Putamen (tissue), 1 donor: Measurements from ENCODE around the gene KRTAP17-1.

ENCODE experiments used
- DNase-seq: peaks from one replicate; pipeline ENCODE4 v3.0.0-alpha.2; 2016; ENCODE audit warnings: low spot score

Gene KRTAP17-1

GRCh38 chr17:41332239-41332638 is 16.7 kb upstream of the KRTAP17-1 start:
- no peak for DNase-seq

DNA sequence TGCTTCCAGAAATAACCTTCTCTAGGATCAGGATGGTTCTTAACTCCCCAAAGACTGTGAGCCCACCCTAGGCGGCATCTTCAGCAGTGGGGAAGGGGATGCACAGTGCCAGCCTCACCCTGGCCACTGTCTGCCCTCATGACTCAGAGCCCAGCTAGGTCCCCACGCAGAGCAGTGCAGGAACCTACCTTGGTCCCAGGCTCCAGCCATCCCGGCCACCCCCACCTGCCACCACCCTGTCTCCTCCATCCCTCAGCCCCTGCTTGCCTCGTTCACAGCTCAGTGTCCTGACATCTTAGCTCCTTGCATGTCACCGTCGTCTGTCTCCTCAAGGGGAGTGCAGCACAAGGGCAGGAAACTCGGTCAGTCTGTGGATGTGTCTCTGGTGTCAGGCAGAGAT is 16.1 kb upstream of the KRTAP17-1 start:
- DNase-seq = no peak

DNA sequence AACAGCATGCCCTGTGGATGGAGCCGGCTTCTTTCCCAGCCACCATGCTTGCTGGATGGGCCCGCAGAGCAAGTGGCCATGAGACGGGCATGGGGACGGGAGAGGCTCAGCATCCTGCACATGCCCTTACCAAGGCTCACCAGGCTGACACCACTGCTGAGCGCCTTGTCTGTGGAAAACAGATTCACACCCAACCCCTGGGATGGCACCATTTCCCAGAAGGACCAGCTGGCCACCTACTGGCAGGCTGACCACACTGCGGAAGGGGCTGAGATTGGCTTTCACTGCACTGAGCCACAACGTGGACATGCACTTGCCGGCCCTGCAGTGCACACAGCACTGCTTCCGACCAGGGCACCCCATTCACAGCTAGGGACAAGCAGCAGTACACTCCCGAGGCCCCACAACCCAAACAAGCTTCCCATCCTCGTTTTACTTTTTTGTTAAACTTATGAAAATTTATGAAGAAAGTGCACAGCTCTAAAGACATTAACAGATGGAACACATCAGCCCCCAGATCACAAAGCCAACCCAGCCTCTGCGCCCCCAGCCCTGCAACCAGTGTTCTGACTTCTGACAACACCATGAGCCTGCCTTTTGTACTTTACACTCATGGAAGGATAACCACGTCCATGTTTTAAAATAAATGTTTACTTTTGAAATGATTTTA is 13.9 kb upstream of the KRTAP17-1 start:
- DNase-seq = no peak

GRCh38 chr17:41328207-41328606 is 12.7 kb upstream of the KRTAP17-1 start:
- DNase-seq = no peak

- DNase-seq = no peak
These were observed 12.1 kb upstream of the KRTAP17-1 start for GRCh38 chr17:41327411-41328120.

DNA sequence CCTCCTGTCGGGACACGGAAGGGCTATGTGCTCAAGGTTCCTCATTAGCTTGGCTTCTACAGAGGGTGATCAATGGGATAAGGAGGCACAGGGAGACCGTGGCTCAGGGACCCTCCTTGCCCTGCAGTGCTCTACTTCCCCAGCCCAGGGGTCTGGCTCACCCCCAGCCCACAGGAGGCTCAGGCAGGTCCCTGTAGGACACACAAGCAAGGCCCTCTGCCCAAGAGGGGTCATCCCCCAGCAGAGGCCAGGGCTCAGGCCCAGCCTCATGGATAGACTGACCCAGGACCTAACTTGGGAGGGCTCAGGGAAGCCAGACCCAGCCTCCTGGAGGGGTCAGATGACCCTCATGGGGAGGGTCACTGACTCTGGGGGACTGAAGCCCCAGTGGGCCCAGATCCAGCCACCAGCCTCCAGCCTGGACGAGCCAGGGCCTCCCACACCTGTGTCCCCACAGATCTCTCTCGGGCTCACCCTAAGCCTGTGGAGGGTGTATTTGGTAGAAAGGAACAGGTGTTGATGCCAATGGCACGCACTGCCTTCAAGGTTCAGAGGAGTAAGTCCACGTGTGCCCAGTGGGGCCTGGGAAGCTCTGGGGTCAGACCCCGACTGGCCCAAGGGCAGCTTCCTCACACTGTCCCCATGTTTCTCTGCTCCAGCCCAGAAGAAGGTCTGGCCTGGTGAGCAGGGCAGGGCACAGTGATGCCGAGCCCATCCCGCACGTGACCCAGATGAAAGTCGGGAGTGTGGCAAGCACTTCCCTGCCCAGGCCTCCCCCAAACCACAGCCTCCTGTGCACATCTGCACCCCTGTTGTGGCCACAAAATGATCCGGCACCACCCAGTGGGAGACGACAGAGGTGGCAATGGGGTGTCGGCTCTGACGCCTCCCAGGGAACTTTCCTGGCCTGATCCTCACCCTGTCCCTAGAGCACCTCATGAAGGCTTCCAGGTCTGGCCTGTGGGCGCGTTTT is 10.9 kb upstream of the KRTAP17-1 start:
- no peak for DNase-seq

GRCh38 chr17:41325611-41326010 is 10.1 kb upstream of the KRTAP17-1 start:
- no peak for DNase-seq

DNA sequence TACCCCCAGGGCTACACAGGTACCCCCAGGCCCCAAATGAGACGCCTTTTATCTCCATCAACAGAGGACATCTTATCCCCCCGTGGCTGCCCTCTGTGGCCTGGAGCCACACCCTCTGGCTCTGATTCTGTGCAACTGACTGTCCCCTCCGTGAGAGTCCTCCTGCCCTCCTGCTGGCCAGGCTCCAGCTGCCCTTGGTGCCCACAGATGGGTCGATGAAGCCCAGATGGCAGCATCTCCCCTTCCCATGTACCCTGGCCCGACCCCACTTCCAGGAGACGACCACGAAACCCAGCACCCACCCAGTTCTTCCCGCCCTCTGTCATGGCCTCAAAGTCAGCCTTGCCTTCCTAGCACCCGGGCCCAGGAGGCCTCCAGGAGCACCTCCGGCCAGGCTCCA is 9.6 kb upstream of the KRTAP17-1 start:
- DNase-seq = no peak

DNA sequence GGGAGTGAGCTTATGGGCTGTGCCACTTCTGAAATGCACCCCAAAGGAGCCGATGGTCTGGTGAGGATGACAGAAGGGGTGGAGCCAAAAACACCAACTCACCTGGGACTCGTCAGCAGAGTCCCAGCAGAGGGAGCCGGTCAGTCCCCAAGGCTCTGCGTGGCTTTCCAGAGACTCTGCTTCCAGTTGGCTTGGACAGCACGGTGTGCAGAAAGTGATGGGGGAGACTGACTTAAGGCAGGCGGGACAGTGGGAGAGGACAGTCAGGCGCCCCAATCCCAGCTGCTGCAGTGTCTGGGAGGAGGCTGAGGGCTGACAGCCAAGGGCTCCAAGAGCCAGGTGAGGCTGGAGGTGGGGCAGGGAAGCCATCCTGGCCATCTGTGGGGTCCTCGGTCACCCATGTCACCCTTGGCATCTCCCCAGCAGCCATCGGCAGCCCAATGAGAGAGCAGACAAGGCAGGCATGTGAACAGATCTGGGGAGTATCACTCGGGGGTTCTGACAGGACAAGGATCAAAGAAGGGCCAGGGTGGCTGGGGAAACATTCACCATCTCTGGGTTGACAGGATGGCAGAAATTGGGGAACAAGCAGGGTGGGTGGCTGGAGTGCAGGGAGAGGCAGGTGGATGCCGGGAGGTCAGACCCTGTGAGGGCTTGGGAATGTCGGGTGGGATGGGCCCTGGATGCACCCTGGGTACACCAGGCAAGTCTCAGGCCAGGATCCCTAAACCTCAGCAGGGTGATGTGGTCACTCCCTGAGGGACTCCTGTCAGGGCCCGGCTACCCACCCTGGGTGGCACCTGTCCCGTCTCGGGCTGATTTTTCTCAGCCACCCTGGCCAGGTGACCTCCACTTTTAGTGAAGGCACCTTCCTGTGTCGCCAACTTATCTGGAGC is 8.9 kb upstream of the KRTAP17-1 start:
- DNase-seq = no peak

DNA sequence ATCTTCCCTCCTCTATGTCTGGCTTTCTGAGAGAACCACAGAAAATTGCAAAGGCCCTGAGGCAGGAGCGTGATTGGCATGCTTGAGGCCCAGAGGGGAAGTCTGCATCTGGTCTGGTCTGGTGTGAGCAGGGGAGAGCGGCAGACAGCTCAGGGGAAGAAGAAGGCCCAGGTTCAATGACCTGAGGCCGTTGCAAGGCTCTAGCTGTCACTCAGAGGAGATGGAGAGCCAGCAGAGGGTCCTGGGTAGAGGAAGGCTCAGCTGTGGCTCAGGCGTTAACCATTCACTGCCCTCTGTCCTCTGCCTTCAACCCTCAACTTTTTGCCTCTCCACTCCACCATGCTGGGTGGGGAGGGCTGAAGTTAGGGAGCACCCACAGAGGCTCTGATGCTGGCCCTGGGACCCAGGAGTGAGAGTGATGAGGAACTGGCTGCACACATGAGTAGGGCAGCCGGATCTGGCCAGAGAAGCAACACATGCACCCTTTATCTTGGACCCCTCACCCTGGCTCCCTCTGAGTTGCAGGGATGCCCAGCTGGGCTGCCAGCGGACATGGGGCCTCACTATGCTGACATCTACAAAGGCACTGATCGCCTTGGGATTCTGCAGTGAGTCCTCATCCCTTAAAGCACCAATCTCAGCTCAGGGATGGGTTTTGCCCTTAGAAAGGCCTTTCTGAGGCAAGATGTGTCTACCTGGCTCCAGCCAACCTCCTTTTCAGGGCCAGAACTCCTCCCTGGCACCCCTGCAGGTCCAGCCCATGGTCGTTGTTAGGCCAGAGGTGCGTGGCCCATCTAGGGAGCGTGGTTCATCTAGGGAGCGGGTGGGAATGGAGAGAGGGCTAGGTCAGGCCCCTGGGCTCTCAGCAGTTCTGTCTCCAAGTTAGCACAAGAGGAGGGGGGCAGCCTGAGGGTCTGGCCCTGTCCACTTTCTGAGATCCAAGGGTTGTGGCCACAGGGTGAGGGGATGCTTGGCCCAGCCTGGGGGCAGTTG is 7.7 kb upstream of the KRTAP17-1 start:
- DNase-seq = no peak

- no peak for DNase-seq
These were observed 6.8 kb upstream of the KRTAP17-1 start for GRCh38 chr17:41322094-41322902.

GRCh38 chr17:41318231-41318630 is 2.7 kb upstream of the KRTAP17-1 start:
- no peak for DNase-seq

GRCh38 chr17:41315814-41316445 is 420 bp upstream of the KRTAP17-1 start:
- no peak for DNase-seq

GRCh38 chr17:41311111-41311510 is 4.4 kb downstream of the KRTAP17-1 start:
- no peak for DNase-seq

DNA sequence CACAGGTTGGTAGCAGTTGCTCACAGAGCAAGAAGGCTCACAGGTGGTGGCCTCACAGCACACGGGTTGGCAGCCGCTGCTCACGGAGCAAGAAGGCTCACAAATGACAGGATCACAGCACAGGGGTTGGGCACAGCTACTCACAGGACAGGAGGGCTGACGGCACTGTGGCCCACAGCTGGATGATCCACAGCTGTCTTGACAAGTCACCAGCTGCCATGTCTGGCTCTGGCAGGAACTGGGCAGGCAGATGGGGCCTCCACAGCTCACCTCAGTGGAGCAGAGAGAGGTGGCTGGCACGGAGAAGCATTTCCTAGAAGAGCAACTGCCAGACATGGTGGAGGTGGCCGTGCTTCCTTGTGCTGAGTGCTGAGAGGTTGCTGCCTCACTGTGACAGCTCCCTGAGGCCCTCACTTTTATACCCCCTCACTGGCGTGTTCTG is 6.6 kb downstream of the KRTAP17-1 start, which contains the start of gene KRTAP16-1:
KRTAP16-1 (minus strand) TSS at position 392 of the 442 bp plus-strand sequence; CDS start at position 336, 56 bp downstream.
- no peak for DNase-seq

DNA sequence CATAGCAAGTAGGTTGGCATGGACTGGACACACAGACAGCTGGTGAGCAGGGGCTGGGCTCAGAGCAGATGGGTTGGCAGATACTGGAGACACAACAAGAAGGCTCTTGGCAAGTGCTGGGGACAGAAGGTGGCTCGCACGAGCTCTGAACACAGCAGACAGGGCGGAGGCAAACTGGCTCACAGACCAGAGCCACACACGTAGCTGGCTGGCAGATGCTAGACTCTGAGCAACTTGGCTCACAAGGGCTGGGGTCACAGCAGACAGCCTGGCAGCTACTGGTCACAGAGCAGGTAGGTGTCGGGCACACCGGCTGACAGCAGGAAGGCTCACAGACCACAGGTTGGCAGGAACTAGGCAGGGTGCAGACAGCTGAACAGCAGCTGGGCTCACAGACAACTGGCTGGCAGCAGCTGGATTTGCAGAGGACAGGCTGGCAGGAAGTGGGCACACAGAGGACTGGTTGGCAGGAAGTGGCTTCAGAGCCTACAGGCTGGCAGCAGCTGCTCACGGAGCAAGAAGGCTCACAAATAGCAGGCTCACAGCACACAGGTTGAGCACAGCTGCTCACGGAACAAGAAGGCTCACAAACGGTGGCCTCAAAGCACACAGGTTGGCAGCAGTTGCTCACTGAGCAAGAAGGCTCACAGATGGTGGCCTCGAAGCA is 7.1 kb downstream of the KRTAP17-1 start:
- DNase-seq = no peak

- no peak for DNase-seq
These were observed 7.9 kb downstream of the KRTAP17-1 start for GRCh38 chr17:41307647-41308046.

GRCh38 chr17:41304091-41304490 is 11.4 kb downstream of the KRTAP17-1 start:
- DNase-seq = no peak
